ENCODE data around the gene SIX4. TPM values are rescaled to one million over a fixed set of nuclear protein-coding genes. Genes with fewer than 3 reads are reported as not detected.

The SIX4 gene
- total RNA-seq, 1 experiment from 2014 or later, result 4.3 TPM

DNA sequence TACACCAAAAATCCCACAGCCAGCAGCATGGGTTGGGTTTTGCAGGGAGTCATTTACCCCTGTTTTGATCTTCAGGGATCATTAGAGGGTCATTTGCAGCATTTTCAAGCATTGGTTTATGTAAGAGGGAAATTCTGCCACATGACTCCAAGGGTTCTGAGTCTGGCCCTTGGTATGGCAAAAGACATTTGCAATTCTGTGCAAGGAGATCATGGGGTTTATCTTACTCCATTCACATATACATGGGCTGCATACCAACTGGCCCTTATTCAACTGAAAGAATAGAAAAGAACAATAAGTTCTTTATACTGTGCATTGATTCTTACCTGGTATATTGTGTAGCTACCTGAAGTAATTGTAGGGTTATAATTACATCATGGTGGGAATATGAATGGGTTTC, 13.7 kb downstream of the SIX4 start:
- H3K4me3 Mint-ChIP-seq (ENCODE audit: unreplicated experiment), result no peak overlapping the region
- H3K27ac Mint-ChIP-seq (ENCODE audit: unreplicated experiment), result no peak overlapping the region
- BruUV-seq (replicated peaks), result no TSS peak
- Histone ChIP-seq H3K9me3 (no peaks in the 10 kb centered on the region), H3K4me3 (ENCODE audit: low read depth, low read length) (no peak overlapping the region), H3K4me1 (no peaks in the 10 kb centered on the region), H3K27me3 (replicated peaks; ENCODE audit: control insufficient read depth, insufficient read depth, low read length) (no peaks in the 10 kb centered on the region), H3K36me3 (ENCODE audit: control insufficient read depth, insufficient read depth, low read length) (no peaks in the 10 kb centered on the region)
- ChIA-PET CTCF (no interaction called here), POLR2A (no interaction called here)
- no peaks in the 10 kb centered on the region for H3K36me3 Mint-ChIP-seq (ENCODE audit: insufficient read depth, unreplicated experiment)
- H3K4me1 Mint-ChIP-seq (ENCODE audit: low read depth, unreplicated experiment), result no peaks in the 10 kb centered on the region
- no peak for DNase-seq
- no peaks in the 10 kb centered on the region for H3K27me3 Mint-ChIP-seq (ENCODE audit: insufficient read depth, unreplicated experiment)
- intact Hi-C loops (cut with micrococcal nuclease; ENCODE audit: unreplicated experiment), result no loop called here
- TF ChIP-seq, protein P1, sequence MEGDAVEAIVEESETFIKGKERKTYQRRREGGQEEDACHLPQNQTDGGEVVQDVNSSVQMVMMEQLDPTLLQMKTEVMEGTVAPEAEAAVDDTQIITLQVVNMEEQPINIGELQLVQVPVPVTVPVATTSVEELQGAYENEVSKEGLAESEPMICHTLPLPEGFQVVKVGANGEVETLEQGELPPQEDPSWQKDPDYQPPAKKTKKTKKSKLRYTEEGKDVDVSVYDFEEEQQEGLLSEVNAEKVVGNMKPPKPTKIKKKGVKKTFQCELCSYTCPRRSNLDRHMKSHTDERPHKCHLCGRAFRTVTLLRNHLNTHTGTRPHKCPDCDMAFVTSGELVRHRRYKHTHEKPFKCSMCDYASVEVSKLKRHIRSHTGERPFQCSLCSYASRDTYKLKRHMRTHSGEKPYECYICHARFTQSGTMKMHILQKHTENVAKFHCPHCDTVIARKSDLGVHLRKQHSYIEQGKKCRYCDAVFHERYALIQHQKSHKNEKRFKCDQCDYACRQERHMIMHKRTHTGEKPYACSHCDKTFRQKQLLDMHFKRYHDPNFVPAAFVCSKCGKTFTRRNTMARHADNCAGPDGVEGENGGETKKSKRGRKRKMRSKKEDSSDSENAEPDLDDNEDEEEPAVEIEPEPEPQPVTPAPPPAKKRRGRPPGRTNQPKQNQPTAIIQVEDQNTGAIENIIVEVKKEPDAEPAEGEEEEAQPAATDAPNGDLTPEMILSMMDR (IDR thresholded peaks at IDR 0.05; ENCODE audit: insufficient read depth in 1 of 2, low read depth in 1 of 2, low read length in 1 of 2, severe bottlenecking in 1 of 2, unreplicated experiment in 1 of 2), result no peak
- H3K9me3 Mint-ChIP-seq (ENCODE audit: unreplicated experiment), result no peaks in the 10 kb centered on the region

DNA sequence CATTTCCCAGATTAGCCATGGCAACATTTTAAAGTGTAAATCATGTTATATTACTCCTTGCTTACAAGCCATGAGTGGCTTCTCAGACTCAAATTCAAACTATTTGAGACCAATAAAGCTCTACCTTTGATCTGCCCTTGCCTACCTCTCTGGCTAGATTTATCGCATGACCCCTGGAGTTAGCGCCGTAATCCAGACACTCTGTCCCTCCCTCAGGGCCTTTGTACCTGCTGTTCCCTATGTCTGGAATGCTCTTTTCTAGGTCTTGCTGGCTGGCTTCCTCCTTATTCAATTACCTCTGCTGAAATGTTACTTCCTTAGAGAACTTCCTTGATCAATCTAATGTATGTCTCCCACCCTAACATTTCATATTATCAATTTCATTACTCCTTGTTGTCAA, 16.3 kb downstream of the SIX4 start:
- DNase-seq, result no peak
- ChIA-PET CTCF (no interaction called here), POLR2A (no interaction called here)
- no peaks in the 10 kb centered on the region for H3K9me3 ChIP-seq
- H3K4me3 ChIP-seq (ENCODE audit: low read depth, low read length), result no peak overlapping the region
- Mint-ChIP-seq H3K36me3 (ENCODE audit: insufficient read depth, unreplicated experiment) (no peaks in the 10 kb centered on the region), H3K4me3 (ENCODE audit: unreplicated experiment) (no peak overlapping the region), H3K9me3 (ENCODE audit: unreplicated experiment) (no peaks in the 10 kb centered on the region), H3K4me1 (ENCODE audit: low read depth, unreplicated experiment) (no peaks in the 10 kb centered on the region), H3K27me3 (ENCODE audit: insufficient read depth, unreplicated experiment) (no peaks in the 10 kb centered on the region), H3K27ac (ENCODE audit: unreplicated experiment) (no peak overlapping the region)
- intact Hi-C loops (cut with micrococcal nuclease; ENCODE audit: unreplicated experiment), result no loop called here
- BruUV-seq (replicated peaks), result no TSS peak
- no peaks in the 10 kb centered on the region for H3K27me3 ChIP-seq (replicated peaks; ENCODE audit: control insufficient read depth, insufficient read depth, low read length)
- TF ChIP-seq, protein P1 (IDR thresholded peaks at IDR 0.05; ENCODE audit: insufficient read depth in 1 of 2, low read depth in 1 of 2, low read length in 1 of 2, severe bottlenecking in 1 of 2, unreplicated experiment in 1 of 2), result no peak
- H3K36me3 ChIP-seq (ENCODE audit: control insufficient read depth, insufficient read depth, low read length), result no peaks in the 10 kb centered on the region
- H3K4me1 ChIP-seq, result no peaks in the 10 kb centered on the region

DNA sequence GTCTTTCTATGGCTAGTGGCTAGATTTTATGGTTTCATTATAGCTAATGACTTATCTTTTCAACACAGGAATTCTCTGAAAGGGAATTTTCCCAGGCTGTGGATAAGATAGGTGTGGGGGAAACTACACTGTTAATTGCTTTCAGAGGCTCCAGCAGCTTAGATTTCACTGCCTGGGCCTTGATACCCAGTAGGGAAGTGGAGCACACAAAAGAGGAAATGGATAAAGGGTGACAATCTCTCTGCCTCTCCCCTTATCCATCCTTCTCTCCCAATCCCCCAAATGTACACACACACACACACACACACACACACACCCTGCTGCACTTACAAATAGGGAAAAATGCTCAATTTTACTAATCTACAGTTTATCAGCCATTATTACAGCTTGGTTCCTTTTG, 19.1 kb downstream of the SIX4 start:
- Mint-ChIP-seq H3K36me3 (ENCODE audit: insufficient read depth, unreplicated experiment) (no peaks in the 10 kb centered on the region), H3K9me3 (ENCODE audit: unreplicated experiment) (peaks cover 10% of the 10 kb centered on the region), H3K4me3 (ENCODE audit: unreplicated experiment) (no peak overlapping the region), H3K27ac (ENCODE audit: unreplicated experiment) (no peak overlapping the region), H3K27me3 (ENCODE audit: insufficient read depth, unreplicated experiment) (peaks cover 4% of the 10 kb centered on the region), H3K4me1 (ENCODE audit: low read depth, unreplicated experiment) (no peaks in the 10 kb centered on the region)
- Histone ChIP-seq H3K4me1 (no peaks in the 10 kb centered on the region), H3K9me3 (no peaks in the 10 kb centered on the region), H3K27me3 (replicated peaks; ENCODE audit: control insufficient read depth, insufficient read depth, low read length) (no peaks in the 10 kb centered on the region), H3K4me3 (ENCODE audit: low read depth, low read length) (no peak overlapping the region), H3K36me3 (ENCODE audit: control insufficient read depth, insufficient read depth, low read length) (no peaks in the 10 kb centered on the region)
- no peak for DNase-seq
- CTCF ChIA-PET, result no interaction called here
- POLR2A ChIA-PET, result interaction anchor here (0.7 kb wide), 1 partner anchor 320 kb away, joined by 4 read pairs; no protein-coding TSS in a partner anchor
- intact Hi-C loops (cut with micrococcal nuclease; ENCODE audit: unreplicated experiment), result no loop called here
- no TSS peak for BruUV-seq (replicated peaks)
- TF ChIP-seq, protein P1 (IDR thresholded peaks at IDR 0.05; ENCODE audit: insufficient read depth in 1 of 2, low read depth in 1 of 2, low read length in 1 of 2, severe bottlenecking in 1 of 2, unreplicated experiment in 1 of 2), result no peak
